SK-N-SH (cell line): Measurements from ENCODE around the gene KIF20B. TPM values are rescaled to one million over a fixed set of nuclear protein-coding genes. Genes with fewer than 3 reads are reported as not detected.

Source experiments
- CTCF ChIA-PET: fragments of 300-600, 350-600 bp; formaldehyde crosslinking; extraction: SDS; loops from one replicate; lab custom pipeline; 2021; lab: Yijun Ruan, JAX
- POLR2A ChIA-PET: fragments of 350-600 bp; sonication (Branson Sonifier 250); formaldehyde crosslinking; extraction: SDS; loops from one replicate; lab custom pipeline; 2020; ENCODE audit warnings: antibody characterized with exemption, inconsistent platforms; lab: Yijun Ruan, JAX
- DNase-seq: peaks from one replicate; pipeline ENCODE4 v3.0.0; 2012
- H2AFZ ChIP-seq: fragments of 200-600 bp; sonication (generic); 2 replicates; pipeline ENCODE4 v1.8.1; 2016; ENCODE audit warnings: antibody characterized with exemption, mild to moderate bottlenecking, low read depth
- H3F3A ChIP-seq: fragments of 200-600 bp; sonication (generic); replicated peaks from 2 replicates; pipeline ENCODE3; 2016; ENCODE audit warnings: antibody characterized with exemption, mild to moderate bottlenecking; ENCODE audit not compliant: insufficient read depth
- H3K27ac ChIP-seq, 2 experiments: fragments of 200-500 bp in 1 of 2; fragments of 200-600 bp in 1 of 2; sonication (Bioruptor generic) in 1 of 2; sonication (generic), shearing (Covaris generic) in 1 of 2; 2 replicates each; pipeline versions ENCODE4 v1.5.1 to v1.6.1; 2014 to 2016; ENCODE audit warnings: low read depth in 2 of 2, inconsistent platforms in 1 of 2, low read length in 1 of 2, mild to moderate bottlenecking in 1 of 2, mixed read lengths in 1 of 2
- H3K27me3 ChIP-seq: fragments of 200-600 bp; sonication (generic), shearing (Covaris generic); 2 replicates; pipeline ENCODE4 v1.6.1; 2016; ENCODE audit warnings: mixed run types; ENCODE audit not compliant: insufficient read depth
- H3K36me3 ChIP-seq, 2 experiments: fragments of 200-500 bp in 1 of 2; fragments of 200-600 bp in 1 of 2; sonication (Bioruptor generic) in 1 of 2; sonication (generic) in 1 of 2; replicated peaks in 1 of 2; 2 replicates each; pipeline versions ENCODE3 to v1.5.1; 2014 to 2016; ENCODE audit warnings: low read length in 1 of 2, mild to moderate bottlenecking in 1 of 2; ENCODE audit not compliant: insufficient read depth in 2 of 2, control insufficient read depth in 1 of 2
- H3K4me1 ChIP-seq, 2 experiments: fragments of 200-500 bp in 1 of 2; fragments of 200-600 bp in 1 of 2; sonication (Bioruptor generic) in 1 of 2; sonication (generic), shearing (Covaris generic) in 1 of 2; 2 replicates each; pipeline versions ENCODE4 v1.5.1 to v1.6.1; 2014 to 2016; ENCODE audit warnings: low read depth in 1 of 2, low read length in 1 of 2, mixed run types in 1 of 2; ENCODE audit not compliant: insufficient read depth in 2 of 2, control insufficient read depth in 1 of 2
- H3K4me2 ChIP-seq: fragments of 200-600 bp; sonication (generic), shearing (Covaris generic); 2 replicates; pipeline ENCODE4 v1.6.1; 2017; ENCODE audit warnings: mixed run types
- H3K4me3 ChIP-seq, 2 experiments: fragments of 200-500 bp in 1 of 2; fragments of 200-600 bp in 1 of 2; sonication (Bioruptor generic) in 1 of 2; sonication (generic), shearing (Covaris generic) in 1 of 2; 2 replicates each; pipeline versions ENCODE4 v1.5.1 to v1.8.1; 2014 to 2016; ENCODE audit warnings: low read depth in 2 of 2, inconsistent platforms in 1 of 2, low read length in 1 of 2, mild to moderate bottlenecking in 1 of 2, mixed read lengths in 1 of 2, moderate library complexity in 1 of 2
- H3K79me2 ChIP-seq: fragments of 200-600 bp; sonication (generic); 2 replicates; pipeline ENCODE4 v1.8.1; 2017; ENCODE audit warnings: mild to moderate bottlenecking; ENCODE audit not compliant: insufficient read depth
- H3K9ac ChIP-seq: fragments of 200-600 bp; sonication (generic); 2 replicates; pipeline ENCODE4 v1.6.1; 2017; ENCODE audit warnings: mixed run types
- H3K9me2 ChIP-seq: fragments of 200-600 bp; sonication (generic); 2 replicates; pipeline ENCODE4 v1.6.1; 2017; ENCODE audit warnings: mixed run types
- H3K9me3 ChIP-seq: fragments of 200-600 bp; sonication (generic); 2 replicates; pipeline ENCODE4 v1.6.1; 2017; ENCODE audit warnings: mixed run types, mild to moderate bottlenecking, moderate library complexity
- H4K20me1 ChIP-seq: fragments of 200-600 bp; sonication (generic); 2 replicates; pipeline ENCODE4 v1.6.1; 2017; ENCODE audit warnings: mild to moderate bottlenecking, mixed run types; ENCODE audit not compliant: insufficient read depth
- CHD2 ChIP-seq: fragments of 150-350 bp; IDR thresholded peaks from 2 replicates; pipeline ENCODE4 v1.6.1; 2018; ENCODE audit warnings: low read length; ENCODE audit not compliant: partially characterized antibody
- CTCF ChIP-seq: fragments of 200-600 bp; sonication (generic); IDR thresholded peaks from 2 replicates; pipeline ENCODE4 v1.6.1; 2017; ENCODE audit warnings: antibody characterized with exemption, mild to moderate bottlenecking, moderate library complexity
- ELF1 ChIP-seq: IDR thresholded peaks from 2 replicates; pipeline ENCODE4 v1.4.0; 2012
- EZH2phosphoT487 ChIP-seq: fragments of 200-600 bp; sonication (generic); IDR thresholded peaks from 2 replicates; pipeline ENCODE4 v1.6.1; 2017; ENCODE audit warnings: low read depth, mixed run types, mild to moderate bottlenecking, antibody characterized with exemption, moderate library complexity, borderline replicate concordance
- FOXM1 ChIP-seq: IDR thresholded peaks from 2 replicates; pipeline ENCODE4 v1.4.0; 2012; ENCODE audit warnings: low read depth, mild to moderate bottlenecking
- GABPA ChIP-seq: IDR thresholded peaks from 2 replicates; pipeline ENCODE4 v1.4.0; 2012; ENCODE audit warnings: low read depth, mild to moderate bottlenecking
- GATA2 ChIP-seq: sonication (generic); formaldehyde crosslinking; IDR thresholded peaks from 2 replicates; pipeline ENCODE4 v1.5.0; 2020; ENCODE audit warnings: mild to moderate bottlenecking, missing genetic modification reagents
- IRF3 ChIP-seq: fragments of 150-350 bp; IDR thresholded peaks from 2 replicates; pipeline ENCODE4 v1.6.1; 2016; ENCODE audit warnings: mild to moderate bottlenecking, low read depth, low read length
- MEF2A ChIP-seq: IDR thresholded peaks from 2 replicates; pipeline ENCODE4 v1.4.0; 2012; ENCODE audit warnings: low read depth, borderline replicate concordance
- NFIC ChIP-seq: IDR thresholded peaks from 2 replicates; pipeline ENCODE4 v1.4.0; 2012; ENCODE audit warnings: borderline replicate concordance
- NRF1 ChIP-seq: IDR thresholded peaks from 2 replicates; pipeline ENCODE4 v1.6.1; 2012; ENCODE audit warnings: low read depth, mild to moderate bottlenecking, low read length
- PBX3 ChIP-seq: IDR thresholded peaks from 2 replicates; pipeline ENCODE4; 2012
- POLR2AphosphoS5 ChIP-seq: IDR thresholded peaks from 2 replicates; pipeline ENCODE4 v1.6.1; 2012; ENCODE audit warnings: low read depth, low read length
- RCOR1 ChIP-seq: fragments of 150-350 bp; IDR thresholded peaks from 2 replicates; pipeline ENCODE4 v1.6.1; 2017; ENCODE audit warnings: antibody characterized with exemption, low read length
- REST ChIP-seq: IDR thresholded peaks from 2 replicates; pipeline ENCODE4 v1.6.1; 2012; ENCODE audit warnings: mild to moderate bottlenecking, low read depth, low read length, moderate library complexity
- RFX5 ChIP-seq: IDR thresholded peaks from 2 replicates; pipeline ENCODE4 v1.6.1; 2012; ENCODE audit warnings: mild to moderate bottlenecking, improper control_type of control experiment, low read length
- RXRA ChIP-seq: IDR thresholded peaks from 2 replicates; pipeline ENCODE4 v1.4.0; 2012; ENCODE audit warnings: low read depth, mild to moderate bottlenecking, borderline replicate concordance
- SMC3 ChIP-seq: IDR thresholded peaks from 2 replicates; pipeline ENCODE4 v1.6.1; 2012; ENCODE audit warnings: low read depth, low read length, improper control_type of control experiment
- TEAD4 ChIP-seq: IDR thresholded peaks from 2 replicates; pipeline ENCODE4 v1.4.0; 2012; ENCODE audit warnings: mild to moderate bottlenecking, borderline replicate concordance; ENCODE audit not compliant: insufficient read depth
- USF2 ChIP-seq: fragments of 150-350 bp; IDR thresholded peaks from 2 replicates; pipeline ENCODE4 v1.6.1; 2017; ENCODE audit warnings: antibody characterized with exemption, low read length, low read depth, borderline replicate concordance
- YY1 ChIP-seq: IDR thresholded peaks from 2 replicates; pipeline ENCODE4 v1.4.0; 2012; ENCODE audit warnings: low read depth, mild to moderate bottlenecking
- ZBTB33 ChIP-seq: IDR thresholded peaks from 2 replicates; pipeline ENCODE4 v1.4.0; 2012; ENCODE audit warnings: low read depth, borderline replicate concordance
- whole genome bisulfite sequencing: methylation state at CpG from one replicate; pipeline ENCODE4 v1.1.6; 2017; ENCODE audit warnings: low lambda C conversion rate; 5-methylcytosine and 5-hydroxymethylcytosine counted together
- polyA plus RNA-seq, 3 experiments: library from polyadenylated mRNA; depleted of rRNA; stranded (reverse); fragments of >200 nt; gene quantifications; 2 replicates each; pipeline ENCODE4 v1.2.3, GENCODE V29; 2012

KIF20B gene
- polyA plus RNA-seq, 1 of the 3 experiments (the other 2 are of a cell fraction): 1.5 TPM

GRCh38 chr10:89677341-89677740 is 24.0 kb upstream of the KIF20B start (continued):
- TF ChIP-seq REST (no peak), SMC3 (no peak), PBX3 (no peak), ZBTB33 (no peak)

- no peaks in the 10 kb centered on the region for H3K9me3 ChIP-seq
- no peaks in the 10 kb centered on the region for H3K36me3 ChIP-seq
- 65% methylated on average over 3 of the region's 3 CpGs for WGBS
- ChIA-PET CTCF (no interaction called here), POLR2A (no interaction called here)
- H3K27ac ChIP-seq: no peak overlapping the region
- H3K4me2 ChIP-seq: no peak overlapping the region
- no peaks in the 10 kb centered on the region for H3K4me1 ChIP-seq
- H3K79me2 ChIP-seq: no peaks in the 10 kb centered on the region
- H3F3A ChIP-seq: no peaks in the 10 kb centered on the region
- no peaks in the 10 kb centered on the region for H4K20me1 ChIP-seq
- no peak for DNase-seq
- no peaks in the 10 kb centered on the region for H3K9me2 ChIP-seq
- H3K27me3 ChIP-seq: no peaks in the 10 kb centered on the region
- H3K4me3 ChIP-seq: no peak overlapping the region
- no peak overlapping the region for H2AFZ ChIP-seq
- H3K9ac ChIP-seq: no peak overlapping the region
- no peak for TF ChIP-seq IRF3
- no peak for TF ChIP-seq CHD2
- TF ChIP-seq GABPA: no peak
- no peak for TF ChIP-seq RXRA
- no peak for TF ChIP-seq USF2
- TF ChIP-seq EZH2phosphoT487: no peak
- TF ChIP-seq NRF1: no peak
- no peak for TF ChIP-seq NFIC
- no peak for TF ChIP-seq RFX5
- no peak for TF ChIP-seq ELF1
- TF ChIP-seq YY1: no peak
- no peak for TF ChIP-seq RCOR1
- no peak for TF ChIP-seq MEF2A
- TF ChIP-seq CTCF: no peak
- no peak for TF ChIP-seq TEAD4
- no peak for TF ChIP-seq FOXM1
- no peak for TF ChIP-seq GATA2 (CRISPR knock-in tag)
- no peak for TF ChIP-seq POLR2AphosphoS5
These were observed 21.4 kb upstream of the KIF20B start for GRCh38 chr10:89679986-89680385.
